ENCODE data around the gene NAA80. TPM values are rescaled to one million over a fixed set of nuclear protein-coding genes. Genes with fewer than 3 reads are reported as not detected.

The NAA80 gene
- total RNA-seq, 1 experiment from 2014 or later = 6.0 TPM

GRCh38 chr3:50340448-50341329 lies 41.5 kb upstream of the NAA80 start, which contains the start of gene RASSF1:
Gene RASSF1 (minus strand): TSS chr3:50340836. CDS start chr3:50340805, 31 bp downstream.
- Histone ChIP-seq H2BK20ac (ENCODE audit: low read depth, low read length, poor library complexity, severe bottlenecking) (no peak within 1 kb of the TSS), H3K18ac (ENCODE audit: insufficient read length, low read depth, low read length) (no peak within 1 kb of the TSS), H2BK15ac (ENCODE audit: low read depth, low read length) (no peak within 1 kb of the TSS), H4K5ac (ENCODE audit: insufficient read length, low read depth, low read length) (no peak within 1 kb of the TSS), H3K23me2 (ENCODE audit: insufficient read length, low read depth, low read length, poor library complexity, severe bottlenecking) (peaks cover 28% of the 10 kb centered on the region), H3K79me1 (ENCODE audit: insufficient read depth, low read depth, low read length, poor library complexity, severe bottlenecking) (no peaks in the 10 kb centered on the region), H2AFZ (ENCODE audit: low read length) (no peak within 1 kb of the TSS), H3K27me3 (ENCODE audit: insufficient read depth, low read length) (peaks cover 19% of the 10 kb centered on the region; the same call in 1 of the 2 replicates), H3K9ac (ENCODE audit: extremely low read depth, insufficient read length, low read length) (no peak within 1 kb of the TSS), H3K14ac (ENCODE audit: insufficient read depth, low read length) (0 out of 2 replicates have a peak within 1 kb of the TSS, but pooled peaks have one; percentile 0), H4K91ac (ENCODE audit: insufficient read length, low read depth, low read length) (no peak within 1 kb of the TSS), H2BK12ac (ENCODE audit: insufficient read length, low read depth, low read length) (no peak within 1 kb of the TSS), H3T11ph (ENCODE audit: low read length) (no peak within 1 kb of the TSS), H3K56ac (ENCODE audit: insufficient read length, low read depth, low read length) (no peak within 1 kb of the TSS), H3K79me2 (ENCODE audit: insufficient read depth, low read length) (peaks cover 5% of the 10 kb centered on the region; the same call in 1 of the 2 replicates), H3K4me1 (ENCODE audit: insufficient read depth, low read length) (no peaks in the 10 kb centered on the region; the same call in 1 of the 2 replicates), H2BK5ac (ENCODE audit: insufficient read length, low read length) (no peak within 1 kb of the TSS), H3K4ac (ENCODE audit: low read depth, low read length) (no peak within 1 kb of the TSS), H2AK5ac (ENCODE audit: insufficient read length, low read length) (no peak within 1 kb of the TSS), H3K23ac (ENCODE audit: insufficient read length, low read depth, low read length) (no peak within 1 kb of the TSS), H4K20me1 (ENCODE audit: control insufficient read depth, insufficient read depth, insufficient read length) (no peaks in the 10 kb centered on the region), H3K4me2 (ENCODE audit: insufficient read depth, insufficient read length, low read length) (peak within 1 kb of the TSS; percentile 61), H3K27ac (ENCODE audit: insufficient read length, low read depth, low read length) (no peak within 1 kb of the TSS), H4K8ac (replicated peaks; ENCODE audit: insufficient read length, low read depth, low read length) (no peak within 1 kb of the TSS), H3K9me3 (ENCODE audit: control insufficient read depth, low read depth, low read length) (no peaks in the 10 kb centered on the region), H2BK120ac (ENCODE audit: low read depth, low read length, poor library complexity, severe bottlenecking) (no peak within 1 kb of the TSS)
- H3K36me3 Mint-ChIP-seq (ENCODE audit: insufficient read depth in 1 of 3, low read depth in 3 of 3) = no peaks in the 10 kb centered on the region; a peak in 3 of 7 replicates
- H3K4me1 Mint-ChIP-seq = peaks cover 24 to 34% of the 10 kb centered on the region in 2 experiments
- H3K27me3 Mint-ChIP-seq (ENCODE audit: low read depth) = peaks cover 70% of the 10 kb centered on the region
- peak within 1 kb of the TSS; percentile 51 to 72 for H3K4me3 Mint-ChIP-seq
- no CpG with 5 or more reads among the region's 85 CpGs for WGBS (ENCODE audit: extremely low coverage, insufficient read length, low lambda C conversion rate)
- no peak for TF ChIP-seq CTCF (conservative IDR thresholded peaks at IDR 0.05)
- H3K9me3 Mint-ChIP-seq = no peaks in the 10 kb centered on the region; a peak in 1 of 5 replicates
- no peak within 1 kb of the TSS for H3K27ac Mint-ChIP-seq
- peak; percentile 60 for DNase-seq

Measured in H9 (cell line).